DND-41 (cell line): ENCODE data around the gene NPSR1.

Experiments used
- CTCF ChIP-seq: IDR thresholded peaks from 2 replicates; pipeline ENCODE4 v1.5.1; 2012; ENCODE audit warnings: borderline replicate concordance, low read length, moderate library complexity, mild to moderate bottlenecking; ENCODE audit not compliant: poor library complexity, severe bottlenecking; ENCODE audit errors: extremely low read depth
- EZH2 ChIP-seq: IDR thresholded peaks from 3 replicates; pipeline ENCODE4 v1.6.1; 2012; ENCODE audit warnings: borderline replicate concordance, low read depth, mild to moderate bottlenecking, moderate library complexity, low read length, inconsistent platforms; ENCODE audit not compliant: severe bottlenecking

DNA sequence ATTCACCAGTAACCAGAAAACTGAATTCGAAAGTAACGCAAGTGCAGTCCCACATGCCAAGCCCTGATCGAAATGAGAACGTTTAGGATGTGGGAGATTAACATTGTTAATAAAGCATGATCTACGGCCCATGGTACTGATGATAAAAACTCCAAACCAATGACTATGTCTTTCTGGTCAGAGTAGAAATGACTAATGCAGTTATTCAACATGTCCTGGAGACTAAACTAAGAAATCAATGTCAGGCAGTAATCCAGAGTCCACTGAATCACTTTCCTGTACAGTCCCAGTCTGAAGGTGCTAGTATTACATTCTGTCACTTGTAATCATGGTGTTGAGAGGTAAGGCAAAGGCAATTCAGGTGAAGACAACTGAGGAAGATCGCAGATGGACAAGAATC is 14.4 kb downstream of the NPSR1 start:
- TF ChIP-seq CTCF (no peak), EZH2 (no peak)
